ENCODE measurements around the gene KCNIP1.

Gene KCNIP1

GRCh38 chr5:170563824-170564567 is 60.2 kb downstream of the KCNIP1 start:
- H3K4me1 ChIP-seq (ENCODE audit: insufficient read depth, low read length, severe bottlenecking) = no peaks in the 10 kb centered on the region
- H3K4me3 ChIP-seq (ENCODE audit: low read depth, low read length, poor library complexity, severe bottlenecking) = no peak overlapping the region
- H3K27ac ChIP-seq (ENCODE audit: low read depth, low read length, poor library complexity, severe bottlenecking) = no peak overlapping the region
- no peaks in the 10 kb centered on the region for H3K36me3 ChIP-seq (ENCODE audit: insufficient read depth, low read length)
- H3K27me3 ChIP-seq (ENCODE audit: insufficient read depth, low read length) = no peaks in the 10 kb centered on the region
- H3K9ac ChIP-seq (ENCODE audit: low read length) = no peak overlapping the region
- no peaks in the 10 kb centered on the region for H3K9me2 ChIP-seq (ENCODE audit: low read depth, low read length)
- no peaks in the 10 kb centered on the region for H3F3A ChIP-seq (ENCODE audit: insufficient read depth, low read length)
- no peaks in the 10 kb centered on the region for H3K79me2 ChIP-seq (ENCODE audit: insufficient read depth, low read length)
- TF ChIP-seq, protein P1, sequence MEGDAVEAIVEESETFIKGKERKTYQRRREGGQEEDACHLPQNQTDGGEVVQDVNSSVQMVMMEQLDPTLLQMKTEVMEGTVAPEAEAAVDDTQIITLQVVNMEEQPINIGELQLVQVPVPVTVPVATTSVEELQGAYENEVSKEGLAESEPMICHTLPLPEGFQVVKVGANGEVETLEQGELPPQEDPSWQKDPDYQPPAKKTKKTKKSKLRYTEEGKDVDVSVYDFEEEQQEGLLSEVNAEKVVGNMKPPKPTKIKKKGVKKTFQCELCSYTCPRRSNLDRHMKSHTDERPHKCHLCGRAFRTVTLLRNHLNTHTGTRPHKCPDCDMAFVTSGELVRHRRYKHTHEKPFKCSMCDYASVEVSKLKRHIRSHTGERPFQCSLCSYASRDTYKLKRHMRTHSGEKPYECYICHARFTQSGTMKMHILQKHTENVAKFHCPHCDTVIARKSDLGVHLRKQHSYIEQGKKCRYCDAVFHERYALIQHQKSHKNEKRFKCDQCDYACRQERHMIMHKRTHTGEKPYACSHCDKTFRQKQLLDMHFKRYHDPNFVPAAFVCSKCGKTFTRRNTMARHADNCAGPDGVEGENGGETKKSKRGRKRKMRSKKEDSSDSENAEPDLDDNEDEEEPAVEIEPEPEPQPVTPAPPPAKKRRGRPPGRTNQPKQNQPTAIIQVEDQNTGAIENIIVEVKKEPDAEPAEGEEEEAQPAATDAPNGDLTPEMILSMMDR (IDR thresholded peaks at IDR 0.05; ENCODE audit: low read length) = no peak
- TF ChIP-seq EZH2 (IDR thresholded peaks at IDR 0.05; ENCODE audit: borderline replicate concordance, low read length) = no peak
- no peaks in the 10 kb centered on the region for H3K9me3 ChIP-seq (ENCODE audit: low read length)
- no peak overlapping the region for H3K4me2 ChIP-seq (ENCODE audit: low read length)
- H4K20me1 ChIP-seq (ENCODE audit: insufficient read depth, low read length) = no peaks in the 10 kb centered on the region
- no peak overlapping the region for H2AFZ ChIP-seq (ENCODE audit: low read length)

DNA sequence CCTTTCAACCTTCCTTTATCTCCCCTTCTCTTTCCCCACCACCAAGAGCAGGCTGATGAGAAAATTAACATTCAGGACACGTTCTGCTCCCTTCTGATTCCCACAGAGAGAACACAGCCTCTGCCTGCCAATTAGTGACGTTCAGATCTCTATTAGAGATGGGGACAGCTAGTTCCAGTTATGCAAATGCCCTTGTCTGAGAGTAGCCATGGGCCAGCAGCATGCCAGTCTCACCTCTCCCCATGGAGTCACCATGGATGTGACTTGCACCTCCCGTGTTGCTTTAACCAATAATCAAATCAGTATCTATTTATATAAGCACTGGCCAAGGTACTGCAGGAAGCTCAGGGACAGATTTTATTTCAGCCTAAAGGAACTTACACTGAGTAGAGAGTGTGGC is 61.3 kb downstream of the KCNIP1 start:
- H3F3A ChIP-seq (ENCODE audit: insufficient read depth, low read length) = no peaks in the 10 kb centered on the region
- no peak overlapping the region for H3K4me2 ChIP-seq (ENCODE audit: low read length)
- no peaks in the 10 kb centered on the region for H3K9me3 ChIP-seq (ENCODE audit: low read length)
- H3K27me3 ChIP-seq (ENCODE audit: insufficient read depth, low read length) = no peaks in the 10 kb centered on the region
- H3K9ac ChIP-seq (ENCODE audit: low read length) = no peak overlapping the region
- no peak for TF ChIP-seq EZH2 (IDR thresholded peaks at IDR 0.05; ENCODE audit: borderline replicate concordance, low read length)
- TF ChIP-seq, protein P1 (IDR thresholded peaks at IDR 0.05; ENCODE audit: low read length) = no peak
- H3K4me1 ChIP-seq (ENCODE audit: insufficient read depth, low read length, severe bottlenecking) = no peaks in the 10 kb centered on the region
- no peaks in the 10 kb centered on the region for H3K79me2 ChIP-seq (ENCODE audit: insufficient read depth, low read length)
- H3K9me2 ChIP-seq (ENCODE audit: low read depth, low read length) = no peaks in the 10 kb centered on the region
- no peaks in the 10 kb centered on the region for H4K20me1 ChIP-seq (ENCODE audit: insufficient read depth, low read length)
- no peak overlapping the region for H3K27ac ChIP-seq (ENCODE audit: low read depth, low read length, poor library complexity, severe bottlenecking)
- no peak overlapping the region for H2AFZ ChIP-seq (ENCODE audit: low read length)
- no peaks in the 10 kb centered on the region for H3K36me3 ChIP-seq (ENCODE audit: insufficient read depth, low read length)
- no peak overlapping the region for H3K4me3 ChIP-seq (ENCODE audit: low read depth, low read length, poor library complexity, severe bottlenecking)

DNA sequence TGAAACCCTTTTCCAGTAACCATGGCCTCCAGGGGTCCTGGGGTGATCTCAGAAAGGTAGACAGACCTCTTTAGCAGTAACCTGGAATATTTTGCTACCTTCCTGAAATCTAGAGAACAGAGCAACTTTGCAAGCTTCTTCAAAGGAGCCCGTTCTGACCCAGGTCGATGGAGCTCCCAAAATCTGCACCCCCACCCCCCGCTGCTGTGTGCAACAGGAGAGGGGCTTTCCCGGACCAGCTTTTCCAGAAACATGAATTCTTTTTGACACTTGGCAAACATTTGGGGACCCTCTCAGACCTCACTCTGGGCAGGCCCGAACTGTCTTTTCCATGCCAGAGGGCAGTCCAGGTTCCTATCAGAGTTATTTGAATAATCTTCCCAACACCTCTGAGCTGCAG is 65.3 kb downstream of the KCNIP1 start:
- no peaks in the 10 kb centered on the region for H3K9me2 ChIP-seq (ENCODE audit: low read depth, low read length)
- no peak overlapping the region for H2AFZ ChIP-seq (ENCODE audit: low read length)
- H3K4me3 ChIP-seq (ENCODE audit: low read depth, low read length, poor library complexity, severe bottlenecking) = no peak overlapping the region
- no peaks in the 10 kb centered on the region for H3F3A ChIP-seq (ENCODE audit: insufficient read depth, low read length)
- no peaks in the 10 kb centered on the region for H3K36me3 ChIP-seq (ENCODE audit: insufficient read depth, low read length)
- no peaks in the 10 kb centered on the region for H4K20me1 ChIP-seq (ENCODE audit: insufficient read depth, low read length)
- H3K27ac ChIP-seq (ENCODE audit: low read depth, low read length, poor library complexity, severe bottlenecking) = no peak overlapping the region
- no peaks in the 10 kb centered on the region for H3K4me1 ChIP-seq (ENCODE audit: insufficient read depth, low read length, severe bottlenecking)
- H3K4me2 ChIP-seq (ENCODE audit: low read length) = no peak overlapping the region
- H3K79me2 ChIP-seq (ENCODE audit: insufficient read depth, low read length) = no peaks in the 10 kb centered on the region
- H3K9ac ChIP-seq (ENCODE audit: low read length) = no peak overlapping the region
- TF ChIP-seq, protein P1 (IDR thresholded peaks at IDR 0.05; ENCODE audit: low read length) = no peak
- TF ChIP-seq EZH2 (IDR thresholded peaks at IDR 0.05; ENCODE audit: borderline replicate concordance, low read length) = no peak
- H3K27me3 ChIP-seq (ENCODE audit: insufficient read depth, low read length) = no peaks in the 10 kb centered on the region
- no peaks in the 10 kb centered on the region for H3K9me3 ChIP-seq (ENCODE audit: low read length)
